HG03139 (cell line): ENCODE measurements around the gene LAMA1.

Experiments used
- ATAC-seq: cut with Tn5 transposase; IDR thresholded peaks from one replicate; pipeline ENCODE4 v1.9.1; 2021; ENCODE audit not compliant: unreplicated experiment

LAMA1 gene

GRCh38 chr18:6994056-6994770, 123.4 kb downstream of the LAMA1 start:
- ATAC-seq: no peak

GRCh38 chr18:6992761-6993160, 124.8 kb downstream of the LAMA1 start:
- ATAC-seq: no peak

GRCh38 chr18:6983366-6983765, 134.2 kb downstream of the LAMA1 start:
- ATAC-seq: no peak

GRCh38 chr18:6982398-6982797, 135.2 kb downstream of the LAMA1 start:
- ATAC-seq: no peak

- no peak for ATAC-seq
Observed at GRCh38 chr18:6980363-6980762, 137.2 kb downstream of the LAMA1 start.

- ATAC-seq: no peak
Observed at GRCh38 chr18:6979954-6980353, 137.6 kb downstream of the LAMA1 start.

- ATAC-seq: no peak
Observed at GRCh38 chr18:6976935-6977334, 140.7 kb downstream of the LAMA1 start.

- ATAC-seq: no peak
Observed at GRCh38 chr18:6975084-6975483, 142.5 kb downstream of the LAMA1 start.

GRCh38 chr18:6971823-6972478, 145.6 kb downstream of the LAMA1 start:
- no peak for ATAC-seq

GRCh38 chr18:6963452-6964097, 154.0 kb downstream of the LAMA1 start:
- ATAC-seq: no peak

GRCh38 chr18:6962571-6963451, 154.8 kb downstream of the LAMA1 start:
- no peak for ATAC-seq

GRCh38 chr18:6961331-6961730, 156.3 kb downstream of the LAMA1 start:
- no peak for ATAC-seq

GRCh38 chr18:6960656-6961055, 156.9 kb downstream of the LAMA1 start:
- no peak for ATAC-seq

- ATAC-seq: no peak
Observed at GRCh38 chr18:6960124-6960523, 157.5 kb downstream of the LAMA1 start.

- no peak for ATAC-seq
Observed at GRCh38 chr18:6959110-6959509, 158.5 kb downstream of the LAMA1 start.

GRCh38 chr18:6956999-6957398, 160.6 kb downstream of the LAMA1 start:
- no peak for ATAC-seq

- no peak for ATAC-seq
Observed at GRCh38 chr18:6956495-6956894, 161.1 kb downstream of the LAMA1 start.

GRCh38 chr18:6955304-6955703, 162.3 kb downstream of the LAMA1 start:
- ATAC-seq: no peak

GRCh38 chr18:6954501-6954900, 163.1 kb downstream of the LAMA1 start:
- ATAC-seq: no peak

GRCh38 chr18:6951336-6952090, 166.1 kb downstream of the LAMA1 start:
- ATAC-seq: no peak

- ATAC-seq: no peak
Observed at GRCh38 chr18:6950641-6951040, 167.0 kb downstream of the LAMA1 start.
